ENCODE results near the gene SRRM2. TPM values are rescaled to one million over a fixed set of nuclear protein-coding genes. Genes with fewer than 3 reads are reported as not detected.

The SRRM2 gene
- total and polyA plus RNA-seq, 2 experiments from 2014 or later = 42.6 to 202 TPM

- H3K36me3 ChIP-seq (ENCODE audit: low read depth) = peaks cover 5% of the 10 kb centered on the region; the same call in 1 of the 2 replicates
- H4K20me1 ChIP-seq (ENCODE audit: insufficient read depth) = no peaks in the 10 kb centered on the region
- in situ Hi-C loops (cut with MboI) = no loop called here
Measured at GRCh38 chr16:2707368-2708289, 44.8 kb upstream of the SRRM2 start.

GRCh38 chr16:2708290-2708639 is 44.2 kb upstream of the SRRM2 start:
- in situ Hi-C loops (cut with MboI) = no loop called here
- WGBS, 2 experiments (ENCODE audit: low coverage in 1 of 2, low lambda C conversion rate in 2 of 2, missing lambda C conversion rate in 2 of 2) = 91 to 92% methylated on average over 13 to 14 of the region's 14 CpGs
- no peak for DNase-seq
- no peak overlapping the region for H3K9ac ChIP-seq
- no peak overlapping the region for H3K27ac ChIP-seq
- H3K4me2 ChIP-seq (ENCODE audit: unreplicated experiment) = no peak overlapping the region
- H4K20me1 ChIP-seq (ENCODE audit: insufficient read depth) = no peaks in the 10 kb centered on the region
- H3K9me3 ChIP-seq (ENCODE audit: low read depth) = no peaks in the 10 kb centered on the region
- H3K36me3 ChIP-seq (ENCODE audit: low read depth) = peaks cover 5% of the 10 kb centered on the region; the same call in 1 of the 2 replicates
- H3K27me3 ChIP-seq (replicated peaks; ENCODE audit: insufficient read depth) = no peaks in the 10 kb centered on the region
- no peak for TF ChIP-seq EZH2 (IDR thresholded peaks at IDR 0.05; ENCODE audit: insufficient read depth, poor library complexity, severe bottlenecking)
- TF ChIP-seq EZH2phosphoT487 (IDR thresholded peaks at IDR 0.05; ENCODE audit: insufficient read depth, low read depth) = no peak
- H3K9me2 ChIP-seq (ENCODE audit: insufficient read depth) = no peaks in the 10 kb centered on the region
- no peaks in the 10 kb centered on the region for H3F3A ChIP-seq (ENCODE audit: insufficient read depth)
- no peaks in the 10 kb centered on the region for H3K79me2 ChIP-seq (ENCODE audit: insufficient read depth)
- H3K4me1 ChIP-seq (ENCODE audit: insufficient read depth) = no peaks in the 10 kb centered on the region
- H2AFZ ChIP-seq = no peak overlapping the region
- no peak overlapping the region for H3K4me3 ChIP-seq

More at GRCh38 chr16:2707368-2708289, 44.8 kb upstream of the SRRM2 start:
- no peak overlapping the region for H3K9ac ChIP-seq
- WGBS, 2 experiments (ENCODE audit: low coverage in 1 of 2, low lambda C conversion rate in 2 of 2, missing lambda C conversion rate in 2 of 2) = 96 to 97% methylated on average over 42 to 51 of the region's 51 CpGs
- no peak overlapping the region for H2AFZ ChIP-seq
- no peaks in the 10 kb centered on the region for H3K9me3 ChIP-seq (ENCODE audit: low read depth)
- no peaks in the 10 kb centered on the region for H3K9me2 ChIP-seq (ENCODE audit: insufficient read depth)
- no peaks in the 10 kb centered on the region for H3K4me1 ChIP-seq (ENCODE audit: insufficient read depth)
- H3K27me3 ChIP-seq (replicated peaks; ENCODE audit: insufficient read depth) = no peaks in the 10 kb centered on the region
- H3F3A ChIP-seq (ENCODE audit: insufficient read depth) = no peaks in the 10 kb centered on the region
- H3K79me2 ChIP-seq (ENCODE audit: insufficient read depth) = no peaks in the 10 kb centered on the region
- no peak overlapping the region for H3K27ac ChIP-seq
- no peak for DNase-seq
- H3K4me2 ChIP-seq (ENCODE audit: unreplicated experiment) = no peak overlapping the region
- no peak overlapping the region for H3K4me3 ChIP-seq
- TF ChIP-seq EZH2phosphoT487 (IDR thresholded peaks at IDR 0.05; ENCODE audit: insufficient read depth, low read depth) (no peak), EZH2 (IDR thresholded peaks at IDR 0.05; ENCODE audit: insufficient read depth, poor library complexity, severe bottlenecking) (no peak)

GRCh38 chr16:2708955-2709587 is 43.4 kb upstream of the SRRM2 start:
- no peak overlapping the region for H3K4me2 ChIP-seq (ENCODE audit: unreplicated experiment)
- no peaks in the 10 kb centered on the region for H3K27me3 ChIP-seq (replicated peaks; ENCODE audit: insufficient read depth)
- TF ChIP-seq EZH2 (IDR thresholded peaks at IDR 0.05; ENCODE audit: insufficient read depth, poor library complexity, severe bottlenecking) (no peak), EZH2phosphoT487 (IDR thresholded peaks at IDR 0.05; ENCODE audit: insufficient read depth, low read depth) (no peak)
- H4K20me1 ChIP-seq (ENCODE audit: insufficient read depth) = no peaks in the 10 kb centered on the region
- WGBS, 2 experiments (ENCODE audit: low coverage in 1 of 2, low lambda C conversion rate in 2 of 2, missing lambda C conversion rate in 2 of 2) = 88 to 95% methylated on average over 20 to 22 of the region's 22 CpGs
- no peak overlapping the region for H3K9ac ChIP-seq
- H3K4me1 ChIP-seq (ENCODE audit: insufficient read depth) = no peaks in the 10 kb centered on the region
- no peaks in the 10 kb centered on the region for H3K79me2 ChIP-seq (ENCODE audit: insufficient read depth)
- H3K27ac ChIP-seq = no peak overlapping the region
- no peak for DNase-seq
- H3F3A ChIP-seq (ENCODE audit: insufficient read depth) = no peaks in the 10 kb centered on the region
- no peak overlapping the region for H2AFZ ChIP-seq
- in situ Hi-C loops (cut with MboI) = no loop called here
- H3K9me2 ChIP-seq (ENCODE audit: insufficient read depth) = no peaks in the 10 kb centered on the region
- no peaks in the 10 kb centered on the region for H3K9me3 ChIP-seq (ENCODE audit: low read depth)
- peaks cover 5% of the 10 kb centered on the region; the same call in 1 of the 2 replicates for H3K36me3 ChIP-seq (ENCODE audit: low read depth)
- no peak overlapping the region for H3K4me3 ChIP-seq

GRCh38 chr16:2709588-2709984 is 42.9 kb upstream of the SRRM2 start:
- H3K79me2 ChIP-seq (ENCODE audit: insufficient read depth) = no peaks in the 10 kb centered on the region
- no peak for DNase-seq
- in situ Hi-C loops (cut with MboI) = no loop called here

More at GRCh38 chr16:2709588-2709984, 42.9 kb upstream of the SRRM2 start:
- H3K4me2 ChIP-seq (ENCODE audit: unreplicated experiment) = no peak overlapping the region
- H3K4me1 ChIP-seq (ENCODE audit: insufficient read depth) = no peaks in the 10 kb centered on the region
- H2AFZ ChIP-seq = no peak overlapping the region
- no peak for TF ChIP-seq EZH2 (IDR thresholded peaks at IDR 0.05; ENCODE audit: insufficient read depth, poor library complexity, severe bottlenecking)
- TF ChIP-seq EZH2phosphoT487 (IDR thresholded peaks at IDR 0.05; ENCODE audit: insufficient read depth, low read depth) = no peak
- H3K27me3 ChIP-seq (replicated peaks; ENCODE audit: insufficient read depth) = no peaks in the 10 kb centered on the region
- no peaks in the 10 kb centered on the region for H3F3A ChIP-seq (ENCODE audit: insufficient read depth)
- no peak overlapping the region for H3K4me3 ChIP-seq
- no peak overlapping the region for H3K9ac ChIP-seq
- H3K9me3 ChIP-seq (ENCODE audit: low read depth) = no peaks in the 10 kb centered on the region
- WGBS, 2 experiments (ENCODE audit: low coverage in 1 of 2, low lambda C conversion rate in 2 of 2, missing lambda C conversion rate in 2 of 2) = 95 to 99% methylated on average over 8 to 10 of the region's 10 CpGs
- H3K27ac ChIP-seq = no peak overlapping the region
- peaks cover 5% of the 10 kb centered on the region; the same call in 1 of the 2 replicates for H3K36me3 ChIP-seq (ENCODE audit: low read depth)
- no peaks in the 10 kb centered on the region for H4K20me1 ChIP-seq (ENCODE audit: insufficient read depth)
- H3K9me2 ChIP-seq (ENCODE audit: insufficient read depth) = no peaks in the 10 kb centered on the region

Measured in GM23248 (cell line).